OCI-LY1 (cell line): ENCODE data around the gene SUMO1.

Source experiments
- H2AFZ ChIP-seq: fragments of 200-600 bp; sonication (generic), shearing (Covaris generic); 2 replicates; pipeline ENCODE4 v1.6.0; 2014; ENCODE audit warnings: antibody characterized with exemption, mild to moderate bottlenecking, low read length
- H3F3A ChIP-seq: fragments of 200-600 bp; sonication (generic), shearing (Covaris generic); 2 replicates; pipeline ENCODE4 v1.6.0; 2014; ENCODE audit warnings: mild to moderate bottlenecking, antibody characterized with exemption, low read length, moderate library complexity; ENCODE audit not compliant: insufficient read depth
- H3K27ac ChIP-seq: fragments of 200-600 bp; sonication (generic); 2 replicates; pipeline ENCODE4 v1.5.1; 2014; ENCODE audit warnings: low read length, mixed run types, mild to moderate bottlenecking, low read depth; ENCODE audit not compliant: poor library complexity, severe bottlenecking
- H3K27me3 ChIP-seq: fragments of 200-600 bp; sonication (generic); 2 replicates; pipeline ENCODE4 v1.6.0; 2014; ENCODE audit warnings: antibody characterized with exemption, mild to moderate bottlenecking, low read length, moderate library complexity; ENCODE audit not compliant: insufficient read depth
- H3K36me3 ChIP-seq: fragments of 200-600 bp; sonication (generic); 2 replicates; pipeline ENCODE4 v1.6.1; 2014; ENCODE audit warnings: mild to moderate bottlenecking, antibody characterized with exemption, low read length, moderate library complexity, mixed read lengths; ENCODE audit not compliant: insufficient read depth
- H3K4me1 ChIP-seq: fragments of 200-600 bp; sonication (generic); 2 replicates; pipeline ENCODE4 v1.5.1; 2014; ENCODE audit warnings: mild to moderate bottlenecking, low read length, moderate library complexity; ENCODE audit not compliant: insufficient read depth, severe bottlenecking
- H3K4me2 ChIP-seq: fragments of 200-600 bp; sonication (generic), shearing (Covaris generic); 2 replicates; pipeline ENCODE4 v1.6.1; 2014; ENCODE audit warnings: low read length
- H3K4me3 ChIP-seq: fragments of 200-600 bp; sonication (generic); 2 replicates; pipeline ENCODE4 v1.5.1; 2014; ENCODE audit warnings: low read length, low read depth, mild to moderate bottlenecking, mixed read lengths; ENCODE audit not compliant: poor library complexity, severe bottlenecking
- H3K79me2 ChIP-seq: fragments of 200-600 bp; shearing (Covaris generic); 2 replicates; pipeline ENCODE4 v1.6.1; 2016; ENCODE audit warnings: mixed run types, low read length, mixed read lengths; ENCODE audit not compliant: insufficient read depth
- H3K9ac ChIP-seq: fragments of 200-600 bp; sonication (generic), shearing (Covaris generic); 2 replicates; pipeline ENCODE4 v1.6.1; 2014; ENCODE audit warnings: mild to moderate bottlenecking, low read length, mixed read lengths
- H3K9me2 ChIP-seq: fragments of 200-600 bp; sonication (generic), shearing (Covaris generic); 2 replicates; pipeline ENCODE4 v1.6.1; 2014; ENCODE audit warnings: low read depth, mild to moderate bottlenecking, low read length, mixed read lengths
- H3K9me3 ChIP-seq: fragments of 200-600 bp; shearing (Covaris generic); 2 replicates; pipeline ENCODE4 v1.6.1; 2014; ENCODE audit warnings: low read length, mixed read lengths
- H4K20me1 ChIP-seq: fragments of 200-600 bp; sonication (generic), shearing (Covaris generic); 2 replicates; pipeline ENCODE4 v1.6.0; 2016; ENCODE audit warnings: mild to moderate bottlenecking, low read length; ENCODE audit not compliant: insufficient read depth
- EZH2 ChIP-seq: fragments of 200-600 bp; sonication (generic), shearing (Covaris generic); IDR thresholded peaks from 2 replicates; pipeline ENCODE4 v1.8.0; 2017; ENCODE audit warnings: borderline replicate concordance, mixed run types, mild to moderate bottlenecking, antibody characterized with exemption, low read length, moderate library complexity, mixed read lengths
- TF ChIP-seq, protein P1 (sequence below): fragments of 200-600 bp; sonication (generic), shearing (Covaris generic); IDR thresholded peaks from 2 replicates; pipeline ENCODE4 v1.5.1; 2017; ENCODE audit warnings: mild to moderate bottlenecking, antibody characterized with exemption, low read length, moderate library complexity, mixed read lengths

SUMO1 gene

DNA sequence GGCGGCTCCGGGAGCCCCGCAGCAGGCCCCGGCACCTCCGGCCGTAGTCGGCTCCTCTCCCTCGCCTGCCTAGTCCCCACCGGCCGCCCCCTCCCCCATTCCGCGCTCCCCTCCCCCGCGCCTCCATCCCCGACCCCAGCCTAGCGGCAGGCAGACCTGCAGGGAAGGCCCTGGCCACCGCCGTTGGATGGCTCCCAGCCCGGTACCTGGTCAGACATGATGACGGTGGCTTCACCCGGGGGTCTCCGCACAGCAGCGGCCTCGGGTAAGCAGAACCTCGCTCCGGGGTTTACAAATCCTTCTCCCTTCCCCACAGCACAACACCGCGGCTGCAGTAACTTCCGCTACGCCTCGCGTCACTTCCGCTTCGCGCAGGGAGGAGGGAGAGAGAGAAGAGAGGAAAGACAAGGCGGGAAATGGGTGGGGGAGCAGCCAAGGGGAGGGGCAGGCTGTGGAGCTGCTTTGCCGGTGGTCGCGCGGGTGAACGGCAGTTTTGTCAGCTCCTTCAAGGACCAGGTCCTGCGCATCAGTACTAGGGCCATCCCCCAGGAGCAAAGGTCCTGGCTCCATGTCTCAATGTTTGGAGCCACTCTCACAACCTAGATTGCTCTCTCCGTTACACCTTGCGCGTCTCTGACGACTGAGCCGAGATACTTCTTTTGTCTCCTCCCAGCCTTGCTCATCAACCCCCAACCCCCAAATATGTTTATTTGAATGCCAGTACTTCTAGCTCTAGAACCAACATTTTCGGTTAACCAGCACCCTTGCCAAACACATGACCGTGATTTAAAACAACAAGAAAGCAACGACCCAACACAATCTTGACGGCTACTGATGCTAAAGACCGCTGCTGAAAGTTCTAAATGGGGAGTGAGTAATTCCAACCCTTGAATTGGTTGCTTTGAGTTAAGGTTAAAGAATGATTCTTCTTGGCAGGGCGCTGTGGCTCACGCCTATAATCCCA, at the start of gene SUMO1:
TSS of gene SUMO1 (minus strand) at position 364 of the 964 bp plus-strand sequence. CDS start at position 218, 146 bp downstream.
- Histone ChIP-seq H3K4me3 (peak within 1 kb of the TSS; percentile 73), H3K27ac (peak within 1 kb of the TSS; percentile 47), H3K9me3 (no peaks in the 10 kb centered on the region; the same call in 1 of the 2 replicates), H3K9ac (peak within 1 kb of the TSS; percentile 78), H4K20me1 (no peaks in the 10 kb centered on the region), H3K27me3 (no peaks in the 10 kb centered on the region), H2AFZ (peak within 1 kb of the TSS; percentile 88; the same call in 1 of the 2 replicates), H3K9me2 (no peaks in the 10 kb centered on the region), H3K4me1 (peaks cover 25% of the 10 kb centered on the region), H3F3A (no peaks in the 10 kb centered on the region), H3K79me2 (peaks cover 43% of the 10 kb centered on the region), H3K36me3 (no peaks in the 10 kb centered on the region), H3K4me2 (peak within 1 kb of the TSS; percentile 92)
- TF ChIP-seq EZH2 = no peak
- TF ChIP-seq, protein P1, sequence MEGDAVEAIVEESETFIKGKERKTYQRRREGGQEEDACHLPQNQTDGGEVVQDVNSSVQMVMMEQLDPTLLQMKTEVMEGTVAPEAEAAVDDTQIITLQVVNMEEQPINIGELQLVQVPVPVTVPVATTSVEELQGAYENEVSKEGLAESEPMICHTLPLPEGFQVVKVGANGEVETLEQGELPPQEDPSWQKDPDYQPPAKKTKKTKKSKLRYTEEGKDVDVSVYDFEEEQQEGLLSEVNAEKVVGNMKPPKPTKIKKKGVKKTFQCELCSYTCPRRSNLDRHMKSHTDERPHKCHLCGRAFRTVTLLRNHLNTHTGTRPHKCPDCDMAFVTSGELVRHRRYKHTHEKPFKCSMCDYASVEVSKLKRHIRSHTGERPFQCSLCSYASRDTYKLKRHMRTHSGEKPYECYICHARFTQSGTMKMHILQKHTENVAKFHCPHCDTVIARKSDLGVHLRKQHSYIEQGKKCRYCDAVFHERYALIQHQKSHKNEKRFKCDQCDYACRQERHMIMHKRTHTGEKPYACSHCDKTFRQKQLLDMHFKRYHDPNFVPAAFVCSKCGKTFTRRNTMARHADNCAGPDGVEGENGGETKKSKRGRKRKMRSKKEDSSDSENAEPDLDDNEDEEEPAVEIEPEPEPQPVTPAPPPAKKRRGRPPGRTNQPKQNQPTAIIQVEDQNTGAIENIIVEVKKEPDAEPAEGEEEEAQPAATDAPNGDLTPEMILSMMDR = no peak

DNA sequence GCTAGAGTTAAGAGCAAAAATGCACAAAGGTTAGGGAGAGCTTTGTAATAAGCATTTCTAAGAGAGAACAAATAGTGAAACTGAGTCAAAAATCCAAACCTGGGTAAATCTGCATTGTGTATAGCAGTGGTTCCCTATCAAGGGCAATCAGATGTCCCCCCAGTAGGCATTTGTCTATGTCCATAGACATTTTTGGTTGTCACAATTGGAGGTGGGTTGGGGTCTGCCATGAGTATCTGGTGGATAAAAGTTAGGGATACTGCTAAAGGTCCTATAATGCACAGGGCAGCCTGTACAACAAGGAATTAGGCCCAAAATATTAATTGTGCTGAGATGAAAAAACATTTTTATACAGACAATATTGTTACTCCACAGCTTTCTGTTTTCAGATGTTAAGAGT, 48.2 kb upstream of the SUMO1 start:
- H3F3A ChIP-seq = no peaks in the 10 kb centered on the region
- H4K20me1 ChIP-seq = no peaks in the 10 kb centered on the region
- no peaks in the 10 kb centered on the region for H3K4me1 ChIP-seq
- no peak overlapping the region for H3K4me2 ChIP-seq
- peaks cover 100% of the 10 kb centered on the region for H3K36me3 ChIP-seq
- no peaks in the 10 kb centered on the region for H3K9me3 ChIP-seq
- H3K9me2 ChIP-seq = no peaks in the 10 kb centered on the region
- TF ChIP-seq, protein P1 = no peak
- no peak for TF ChIP-seq EZH2
- no peaks in the 10 kb centered on the region for H3K79me2 ChIP-seq
- H2AFZ ChIP-seq = no peak overlapping the region
- H3K27ac ChIP-seq = no peak overlapping the region
- no peak overlapping the region for H3K9ac ChIP-seq
- H3K27me3 ChIP-seq = no peaks in the 10 kb centered on the region
- H3K4me3 ChIP-seq = no peak overlapping the region

DNA sequence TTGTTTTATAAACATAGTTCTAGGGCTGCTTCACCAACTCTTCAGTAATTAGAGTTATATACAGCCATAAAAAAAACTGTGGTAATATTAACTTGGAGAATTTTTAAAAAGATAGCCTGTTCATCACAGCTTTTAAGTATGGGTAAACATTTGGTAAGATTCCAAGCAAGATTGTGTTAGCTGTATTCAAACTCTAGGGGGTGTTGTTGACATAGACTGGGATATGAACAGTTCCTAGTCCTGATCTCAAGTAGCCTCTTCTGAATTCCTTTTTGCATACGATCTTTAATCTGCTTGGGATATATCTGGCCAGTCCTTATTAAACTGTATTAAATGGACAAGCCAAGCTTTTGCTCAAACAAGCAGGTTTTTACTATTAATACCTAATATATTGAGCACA, 40.5 kb upstream of the SUMO1 start:
- TF ChIP-seq, protein P1 = peak; percentile 34; the same call in 1 of the 2 replicates
- TF ChIP-seq EZH2 = no peak
- Histone ChIP-seq H3K79me2 (peaks cover 43% of the 10 kb centered on the region), H3F3A (no peaks in the 10 kb centered on the region), H4K20me1 (peaks cover 2% of the 10 kb centered on the region; the same call in 1 of the 2 replicates), H3K9ac (no peak overlapping the region), H3K9me3 (no peaks in the 10 kb centered on the region), H3K27ac (no peak overlapping the region), H3K27me3 (no peaks in the 10 kb centered on the region), H3K36me3 (peaks cover 95% of the 10 kb centered on the region), H3K4me2 (no peak overlapping the region), H3K4me3 (no peak overlapping the region), H2AFZ (no peak overlapping the region), H3K9me2 (no peaks in the 10 kb centered on the region), H3K4me1 (no peaks in the 10 kb centered on the region)
